Testis (tissue), 2 donors: ENCODE data around the gene PAX1.

Experiments
- CTCF ChIP-seq, 3 experiments: fragments of 450-650 bp in 2 of 3; fragments of 200-600 bp in 1 of 3; sonication (generic) in 1 of 3; IDR thresholded peaks; one replicate each; pipeline ENCODE4 v1.5.1; 2016 to 2019; ENCODE audit warnings: antibody characterized with exemption in 3 of 3, mild to moderate bottlenecking in 2 of 3, moderate library complexity in 1 of 3
- POLR2A ChIP-seq: fragments of 450-650 bp; IDR thresholded peaks from one replicate; pipeline ENCODE4 v1.6.1; 2017; ENCODE audit warnings: antibody characterized with exemption, mild to moderate bottlenecking, moderate library complexity

GRCh38 chr20:21708738-21709534 is 3.5 kb downstream of the PAX1 start:
- TF ChIP-seq POLR2A (no peak), CTCF (IDR thresholded peaks at IDR 0.05) (no peak)
